Measurements from ENCODE around the gene RAB7A.
A peak's percentile ranks its signal among the peaks of the same experiment; 100 is the strongest.

The RAB7A gene

DNA sequence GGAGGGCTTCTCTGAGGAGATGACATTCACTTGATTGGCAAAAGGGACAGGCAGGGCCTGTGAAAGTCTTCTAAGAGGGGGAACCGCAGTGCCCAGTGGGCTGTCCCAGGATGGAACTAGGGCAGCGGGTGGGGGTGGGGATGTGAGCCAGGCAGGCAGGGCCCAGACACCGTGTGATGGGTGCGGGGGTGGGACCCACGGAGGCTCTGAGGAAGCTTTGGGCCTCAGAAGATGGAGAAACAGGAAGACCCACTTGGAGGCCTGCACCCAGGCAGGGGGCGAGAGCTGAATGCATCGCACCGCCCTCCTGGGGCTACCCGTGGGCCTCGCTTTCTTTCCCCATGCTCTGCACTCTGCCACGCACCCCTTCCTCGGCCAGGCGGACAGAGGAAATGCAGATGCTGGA lies 120.5 kb downstream of the RAB7A start:
- Mint-ChIP-seq H3K27me3 (ENCODE audit: low read depth) (no peaks in the 10 kb centered on the region), H3K4me3 (peak overlapping the region in 2 of 3 experiments; percentile 82 to 84), H3K9me3 (no peaks in the 10 kb centered on the region), H3K27ac (peak overlapping the region; percentile 2 to 67 (median 2)), H3K36me3 (ENCODE audit: low read depth) (no peaks in the 10 kb centered on the region), H3K4me1 (peaks cover 12% of the 10 kb centered on the region)
- no peak for TF ChIP-seq CTCF (IDR thresholded peaks at IDR 0.05; ENCODE audit: unreplicated experiment in 3 of 3)

DNA sequence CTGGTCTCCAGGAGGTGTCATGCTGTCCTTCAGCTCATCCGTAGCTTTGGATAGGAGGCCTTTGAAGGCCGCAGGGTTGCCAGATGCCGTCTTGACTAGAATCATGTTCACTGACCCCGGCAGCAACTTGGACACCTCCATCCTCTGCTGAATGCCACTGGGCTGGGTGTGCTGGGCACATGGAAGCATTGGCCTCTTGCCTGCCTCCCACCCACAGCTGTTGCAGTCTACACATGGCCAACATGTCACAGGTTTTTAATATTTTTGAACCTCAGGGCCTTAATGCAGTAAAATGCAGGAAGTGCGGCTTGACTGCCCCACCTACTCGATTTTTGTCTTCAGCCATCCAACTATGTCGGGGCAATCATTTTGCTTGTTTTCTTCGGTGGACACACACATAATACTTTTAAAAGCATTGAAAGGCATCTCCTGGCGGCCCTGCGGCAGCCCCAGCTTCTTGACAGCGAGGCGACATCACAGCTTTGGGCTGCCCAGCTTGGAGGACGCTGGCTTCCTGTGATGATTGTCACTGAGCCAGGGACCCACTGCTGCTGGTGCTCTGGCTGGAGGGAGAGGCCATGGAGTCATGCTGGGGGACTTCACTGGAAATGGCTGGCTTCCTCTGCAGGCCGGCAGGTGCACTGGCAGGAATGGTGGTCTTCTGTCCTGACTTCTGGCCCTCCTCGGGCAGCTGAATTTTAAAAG lies 121.8 kb downstream of the RAB7A start:
- no peak overlapping the region for H3K4me3 Mint-ChIP-seq
- no peaks in the 10 kb centered on the region for H3K27me3 Mint-ChIP-seq (ENCODE audit: low read depth)
- H3K9me3 Mint-ChIP-seq: peaks cover 4% of the 10 kb centered on the region
- TF ChIP-seq CTCF (IDR thresholded peaks at IDR 0.05; ENCODE audit: unreplicated experiment in 3 of 3): no peak
- H3K36me3 Mint-ChIP-seq (ENCODE audit: low read depth): no peaks in the 10 kb centered on the region
- H3K4me1 Mint-ChIP-seq: peaks cover 12% of the 10 kb centered on the region
- H3K27ac Mint-ChIP-seq: no peak overlapping the region

- no peak overlapping the region for H3K27ac Mint-ChIP-seq
- no peaks in the 10 kb centered on the region for H3K36me3 Mint-ChIP-seq (ENCODE audit: low read depth)
- H3K9me3 Mint-ChIP-seq: peaks cover 6% of the 10 kb centered on the region
- no peaks in the 10 kb centered on the region for H3K27me3 Mint-ChIP-seq (ENCODE audit: low read depth)
- H3K4me1 Mint-ChIP-seq: peaks cover 12% of the 10 kb centered on the region
- no peak overlapping the region for H3K4me3 Mint-ChIP-seq
- no peak for TF ChIP-seq CTCF (IDR thresholded peaks at IDR 0.05; ENCODE audit: unreplicated experiment in 3 of 3)
These were observed 123.0 kb downstream of the RAB7A start for GRCh38 chr3:128848936-128849335.

- Mint-ChIP-seq H3K36me3 (ENCODE audit: low read depth) (peaks cover 6% of the 10 kb centered on the region), H3K27me3 (ENCODE audit: low read depth) (no peaks in the 10 kb centered on the region), H3K4me3 (no peak overlapping the region), H3K9me3 (peaks cover 16% of the 10 kb centered on the region), H3K27ac (no peak overlapping the region), H3K4me1 (peaks cover 10% of the 10 kb centered on the region)
- TF ChIP-seq CTCF (IDR thresholded peaks at IDR 0.05; ENCODE audit: unreplicated experiment in 3 of 3): no peak
These were observed 124.0 kb downstream of the RAB7A start for GRCh38 chr3:128849911-128850455.

- peaks cover 6% of the 10 kb centered on the region for H3K36me3 Mint-ChIP-seq (ENCODE audit: low read depth)
These were observed 124.6 kb downstream of the RAB7A start for GRCh38 chr3:128850544-128850943.

More at GRCh38 chr3:128850544-128850943, 124.6 kb downstream of the RAB7A start:
- H3K27ac Mint-ChIP-seq: no peak overlapping the region
- TF ChIP-seq CTCF (IDR thresholded peaks at IDR 0.05; ENCODE audit: unreplicated experiment in 3 of 3): no peak
- H3K4me1 Mint-ChIP-seq: peaks cover 5% of the 10 kb centered on the region
- H3K4me3 Mint-ChIP-seq: no peak overlapping the region
- no peaks in the 10 kb centered on the region for H3K27me3 Mint-ChIP-seq (ENCODE audit: low read depth)
- peaks cover 21% of the 10 kb centered on the region for H3K9me3 Mint-ChIP-seq

Measured in nephron (organoid).